GM10266 (cell line): ENCODE results near the gene SCAMP5.

Source experiments
- DNase-seq: peaks from one replicate; pipeline ENCODE4 v3.0.0; 2012; ENCODE audit errors: extremely low spot score
- CTCF ChIP-seq: IDR thresholded peaks from 2 replicates; pipeline ENCODE4 v1.5.1; 2012; ENCODE audit warnings: mild to moderate bottlenecking, low read depth; ENCODE audit not compliant: control insufficient read depth, insufficient read depth; ENCODE audit errors: missing control alignments

Gene SCAMP5

DNA sequence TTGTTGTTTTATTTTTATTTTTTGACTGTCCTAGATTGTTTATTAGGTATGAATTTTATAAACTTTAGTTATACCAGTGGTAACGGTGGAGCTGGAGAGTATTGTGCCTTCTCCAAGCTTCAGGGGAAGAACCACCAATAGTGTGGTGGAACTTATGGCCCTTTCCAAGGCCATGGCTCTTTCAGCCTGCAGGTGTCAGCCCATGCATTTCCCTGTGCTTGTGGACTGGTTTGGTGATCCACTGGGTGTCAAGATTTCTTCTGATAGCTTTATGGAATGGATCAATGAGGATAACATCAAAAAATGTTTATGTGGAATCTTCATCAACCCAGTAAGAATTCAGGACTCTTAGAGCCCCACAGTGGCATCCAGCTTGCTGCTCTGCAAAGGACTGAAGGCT lies 19.2 kb upstream of the SCAMP5 start:
- no peak for DNase-seq
- TF ChIP-seq CTCF = peak; percentile 8

GRCh38 chr15:74977599-74977998 lies 17.8 kb upstream of the SCAMP5 start:
- TF ChIP-seq CTCF = no peak
- no peak for DNase-seq

DNA sequence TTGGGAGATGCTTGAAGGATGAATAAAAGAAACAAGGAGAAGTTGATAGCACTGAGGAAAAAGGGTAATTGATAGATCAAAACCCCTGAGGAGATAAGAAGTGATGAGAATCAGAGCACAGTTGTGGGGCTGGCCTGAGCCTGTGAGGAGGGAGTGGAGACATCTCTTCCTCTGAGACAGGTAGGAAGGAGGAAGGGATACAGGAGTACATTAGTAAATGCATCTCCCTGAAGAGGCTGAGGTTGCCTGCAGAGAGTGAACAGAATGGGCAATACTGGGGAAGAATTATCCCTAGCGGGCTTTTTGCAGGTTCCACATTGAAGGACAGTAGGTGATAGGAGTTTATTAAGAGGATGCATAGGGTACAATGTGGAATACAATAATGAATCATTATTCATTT lies 17.3 kb upstream of the SCAMP5 start:
- no peak for DNase-seq
- TF ChIP-seq CTCF = no peak

- DNase-seq = no peak
- TF ChIP-seq CTCF = no peak
These were observed 16.9 kb upstream of the SCAMP5 start for GRCh38 chr15:74978503-74978902.

GRCh38 chr15:74982183-74982582 lies 13.2 kb upstream of the SCAMP5 start:
- TF ChIP-seq CTCF = no peak
- DNase-seq = no peak

DNA sequence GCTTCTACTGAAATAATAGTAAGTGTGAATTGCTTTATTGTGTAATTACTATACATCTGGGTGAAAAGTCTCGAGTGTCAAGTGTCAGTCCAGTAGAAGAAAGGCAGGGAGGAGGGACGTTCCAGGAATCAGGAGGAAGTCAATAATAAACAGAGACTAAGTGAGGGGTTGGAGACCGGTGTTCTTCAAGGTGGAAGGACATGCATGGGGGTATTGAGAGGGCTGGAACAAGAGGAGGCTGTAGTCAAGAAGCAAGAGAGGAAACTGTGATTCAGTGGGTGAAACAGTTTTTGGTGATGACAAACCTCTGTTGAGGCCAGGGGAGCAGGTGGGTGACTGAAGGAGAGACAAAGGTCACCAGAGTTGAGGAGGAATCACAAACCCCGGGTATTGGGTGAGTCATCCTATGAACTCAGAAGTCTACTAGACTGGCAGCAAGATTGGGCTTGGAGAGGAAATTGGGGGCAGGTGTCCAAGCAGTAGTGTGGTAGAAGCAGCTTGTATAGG lies 11.6 kb upstream of the SCAMP5 start:
- TF ChIP-seq CTCF = no peak
- no peak for DNase-seq

GRCh38 chr15:74988007-74988800 lies 7.2 kb upstream of the SCAMP5 start:
- DNase-seq = no peak
- peak; percentile 30 for TF ChIP-seq CTCF
